ENCODE results near the gene DEFB124.

DEFB124 gene

DNA sequence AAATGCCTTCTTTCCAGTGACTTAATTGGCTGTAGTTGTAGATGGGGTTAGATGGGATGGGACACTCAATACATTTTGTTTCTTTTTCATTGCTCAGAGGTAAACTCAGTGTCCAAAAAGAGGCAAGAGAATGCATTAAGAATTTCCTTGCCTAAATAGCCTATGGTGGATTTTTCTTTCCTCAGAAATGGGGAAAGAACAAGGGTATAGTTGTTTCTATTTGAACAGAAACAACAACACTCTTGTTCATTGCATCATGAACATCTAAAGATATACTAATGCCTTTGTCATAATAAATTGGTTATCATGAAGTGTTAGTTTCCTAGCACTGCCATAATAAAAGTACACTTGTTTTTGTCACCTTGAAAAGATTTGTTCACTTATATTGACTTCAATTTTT, 49.1 kb downstream of the DEFB124 start:
- DNase-seq (ENCODE audit: low spot score): no peak

DNA sequence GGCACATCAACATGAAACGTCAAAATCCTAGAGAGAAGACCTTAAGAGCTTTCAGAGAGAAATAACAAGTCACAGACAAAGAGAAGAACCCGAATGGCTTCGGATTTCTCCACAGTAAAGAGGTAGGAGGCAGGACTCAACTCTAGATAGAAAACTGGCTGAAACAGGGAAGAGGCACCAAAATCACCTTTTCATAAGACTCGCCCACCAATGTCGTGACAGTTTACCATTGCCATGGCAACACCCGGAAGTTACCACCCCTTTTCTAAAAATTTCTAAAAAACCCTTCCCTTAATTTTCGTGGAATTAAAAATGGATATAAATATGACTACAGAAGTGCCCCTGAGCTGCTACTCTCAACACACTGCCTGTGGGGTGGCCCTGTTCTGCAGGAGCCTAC, 56.6 kb downstream of the DEFB124 start:
- DNase-seq (ENCODE audit: low spot score): no peak

- DNase-seq (ENCODE audit: low spot score): no peak
These were observed 59.3 kb downstream of the DEFB124 start for GRCh38 chr20:31415653-31416052.

All from pons (tissue), 1 donor.